Measurements from ENCODE around the gene TRPM4. TPM values are rescaled to one million over a fixed set of nuclear protein-coding genes. Genes with fewer than 3 reads are reported as not detected.

Gene TRPM4
- total RNA-seq, 3 donors from 2014 or later = 13.1 to 34.0 (median 24.3) TPM

- Histone ChIP-seq H3K4me3 (peak overlapping the region in 1 of 3 donors; percentile 29), H3K36me3 (no peaks in the 10 kb centered on the region), H3K27ac (peak overlapping the region; percentile 92 to 96), H3K27me3 (no peaks in the 10 kb centered on the region), H3K4me1 (peaks cover 6 to 8% of the 10 kb centered on the region in 2 donors), H3K9me3 (no peaks in the 10 kb centered on the region)
- intact Hi-C loops (cut with DNase I; ENCODE audit: low total_unique reads) = no loop called here
- DNase-seq (ENCODE audit: low spot score in 2 of 2) = peak; percentile 41 to 66
- TF ChIP-seq POLR2A (IDR thresholded peaks at IDR 0.05) = no peak
- peak in 1 of 3 donors; percentile 18 for TF ChIP-seq POLR2AphosphoS5 (IDR thresholded peaks at IDR 0.05)
- TF ChIP-seq CTCF (IDR thresholded peaks at IDR 0.05) = no peak
These were observed 7.6 kb downstream of the TRPM4 start for GRCh38 chr19:49165111-49165750.

GRCh38 chr19:49165865-49166301, 8.3 kb downstream of the TRPM4 start:
- Histone ChIP-seq H3K36me3 (no peaks in the 10 kb centered on the region), H3K27me3 (no peaks in the 10 kb centered on the region), H3K9me3 (no peaks in the 10 kb centered on the region), H3K4me3 (peak overlapping the region in 1 of 3 donors; percentile 29), H3K27ac (peak overlapping the region; percentile 92 to 96), H3K4me1 (peaks cover 6 to 8% of the 10 kb centered on the region in 2 donors)
- no peak for DNase-seq (ENCODE audit: low spot score in 2 of 2)
- intact Hi-C loops (cut with DNase I; ENCODE audit: low total_unique reads) = no loop called here
- TF ChIP-seq CTCF (IDR thresholded peaks at IDR 0.05) (no peak), POLR2A (IDR thresholded peaks at IDR 0.05) (no peak), POLR2AphosphoS5 (IDR thresholded peaks at IDR 0.05) (no peak)

GRCh38 chr19:49167857-49168409, 10.3 kb downstream of the TRPM4 start:
- H3K4me3 ChIP-seq = no peak overlapping the region
- no peak for TF ChIP-seq CTCF (IDR thresholded peaks at IDR 0.05)
- TF ChIP-seq POLR2A (IDR thresholded peaks at IDR 0.05) = no peak
- no peak for TF ChIP-seq POLR2AphosphoS5 (IDR thresholded peaks at IDR 0.05)
- no peaks in the 10 kb centered on the region for H3K9me3 ChIP-seq
- no peak overlapping the region for H3K27ac ChIP-seq
- intact Hi-C loops (cut with DNase I; ENCODE audit: low total_unique reads) = no loop called here
- H3K36me3 ChIP-seq = no peaks in the 10 kb centered on the region
- no peaks in the 10 kb centered on the region for H3K27me3 ChIP-seq
- H3K4me1 ChIP-seq = peaks cover 6 to 8% of the 10 kb centered on the region in 2 donors
- DNase-seq (ENCODE audit: low spot score in 2 of 2) = no peak

GRCh38 chr19:49168421-49168820, 10.8 kb downstream of the TRPM4 start:
- Histone ChIP-seq H3K27me3 (no peaks in the 10 kb centered on the region), H3K9me3 (no peaks in the 10 kb centered on the region), H3K36me3 (no peaks in the 10 kb centered on the region), H3K4me1 (peaks cover 6 to 8% of the 10 kb centered on the region in 2 donors), H3K27ac (no peak overlapping the region), H3K4me3 (no peak overlapping the region)
- intact Hi-C loops (cut with DNase I; ENCODE audit: low total_unique reads) = no loop called here
- TF ChIP-seq POLR2AphosphoS5 (IDR thresholded peaks at IDR 0.05) (no peak), POLR2A (IDR thresholded peaks at IDR 0.05) (no peak), CTCF (IDR thresholded peaks at IDR 0.05) (no peak)
- DNase-seq (ENCODE audit: low spot score in 2 of 2) = no peak

- intact Hi-C loops (cut with DNase I; ENCODE audit: low total_unique reads) = no loop called here
- DNase-seq (ENCODE audit: low spot score in 2 of 2) = no peak
- TF ChIP-seq CTCF (IDR thresholded peaks at IDR 0.05) (no peak), POLR2AphosphoS5 (IDR thresholded peaks at IDR 0.05) (no peak), POLR2A (IDR thresholded peaks at IDR 0.05) (no peak)
- H3K27ac ChIP-seq = no peak overlapping the region
- no peaks in the 10 kb centered on the region for H3K9me3 ChIP-seq
- no peak overlapping the region for H3K4me3 ChIP-seq
- H3K36me3 ChIP-seq = no peaks in the 10 kb centered on the region
- H3K4me1 ChIP-seq = no peaks in the 10 kb centered on the region
- H3K27me3 ChIP-seq = no peaks in the 10 kb centered on the region
These were observed 15.6 kb downstream of the TRPM4 start for GRCh38 chr19:49173198-49173597.
